ENCODE results near the gene PTPRN2. TPM values are rescaled to one million over a fixed set of nuclear protein-coding genes. Genes with fewer than 3 reads are reported as not detected.

PTPRN2 gene
- total and polyA plus RNA-seq, 2 of the 13 experiments (the other 11 are each of a cell fraction or from before 2014, with no cell fraction given) = 2.5 to 24.2 TPM

GRCh38 chr7:157711353-157711888, 876.2 kb downstream of the PTPRN2 start (continued):
- TF ChIP-seq ZNF124 (CRISPR knock-in tag; IDR thresholded peaks at IDR 0.05) = no peak
- TF ChIP-seq PHF21A (CRISPR knock-in tag; IDR thresholded peaks at IDR 0.05) = no peak
- TF ChIP-seq SIX1 (CRISPR knock-in tag; IDR thresholded peaks at IDR 0.05; ENCODE audit: borderline replicate concordance) = no peak
- TF ChIP-seq ZC3H13 (CRISPR knock-in tag; IDR thresholded peaks at IDR 0.05) = no peak
- no peak for TF ChIP-seq ATF1 (CRISPR knock-in tag; IDR thresholded peaks at IDR 0.05)
- TF ChIP-seq HNF1A (IDR thresholded peaks at IDR 0.05; ENCODE audit: low read depth) = no peak
- TF ChIP-seq HNF1A (CRISPR knock-in tag; IDR thresholded peaks at IDR 0.05; ENCODE audit: borderline replicate concordance) = no peak
- no peak for TF ChIP-seq ZSCAN29 (CRISPR knock-in tag; conservative IDR thresholded peaks at IDR 0.05)
- no peak for TF ChIP-seq CC2D1A (CRISPR knock-in tag; IDR thresholded peaks at IDR 0.05)
- no peak for TF ChIP-seq ZSCAN9 (CRISPR knock-in tag; IDR thresholded peaks at IDR 0.05; ENCODE audit: borderline replicate concordance)
- TF ChIP-seq DZIP1 (CRISPR knock-in tag; IDR thresholded peaks at IDR 0.05) = no peak
- no peak for TF ChIP-seq ATF2 (CRISPR knock-in tag; IDR thresholded peaks at IDR 0.05)
- no peak for TF ChIP-seq MTF2 (CRISPR knock-in tag; IDR thresholded peaks at IDR 0.05; ENCODE audit: borderline replicate concordance)
- TF ChIP-seq PITX1 (CRISPR knock-in tag; IDR thresholded peaks at IDR 0.05) = no peak
